Neural crest cell (in vitro differentiated cells): ENCODE data around the gene TMEM255B. TPM values are rescaled to one million over a fixed set of nuclear protein-coding genes. Genes with fewer than 3 reads are reported as not detected.
A peak's percentile ranks its signal among the peaks of the same experiment; 100 is the strongest.

Experiments used
- DNase-seq: peaks from one replicate; pipeline ENCODE4 v3.0.0; 2021; ENCODE audit warnings: low read depth, mixed read lengths, low spot score
- H3K27ac Mint-ChIP-seq: one replicate; pipeline ENCODE4 v1.8.0; 2021; ENCODE audit warnings: mild to moderate bottlenecking, mixed read lengths; ENCODE audit not compliant: unreplicated experiment
- H3K27me3 Mint-ChIP-seq: 2 replicates; pipeline ENCODE4 v1.8.0; 2021; ENCODE audit warnings: low read depth, mild to moderate bottlenecking, mixed read lengths
- H3K36me3 Mint-ChIP-seq: 2 replicates; pipeline ENCODE4 v1.8.0; 2021; ENCODE audit warnings: low read depth, mild to moderate bottlenecking, mixed read lengths
- H3K4me1 Mint-ChIP-seq: 2 replicates; pipeline ENCODE4 v1.8.0; 2021; ENCODE audit warnings: mixed read lengths
- H3K4me3 Mint-ChIP-seq: one replicate; pipeline ENCODE4 v1.8.0; 2021; ENCODE audit warnings: mild to moderate bottlenecking, mixed read lengths
- H3K9me3 Mint-ChIP-seq: 2 replicates; pipeline ENCODE4 v1.8.0; 2021; ENCODE audit warnings: mixed read lengths
- CTCF ChIP-seq: fragments of 200-600 bp; sonication (generic); conservative IDR thresholded peaks from 2 replicates; pipeline ENCODE4 v1.5.0; 2021; ENCODE audit warnings: antibody characterized with exemption, mild to moderate bottlenecking
- total RNA-seq: library from RNA; stranded (reverse); gene quantifications from 2 replicates; pipeline ENCODE4 v1.2.1, GENCODE V29; 2021

TMEM255B gene
- total RNA-seq, 1 donor from 2014 or later = 2.4 TPM

DNA sequence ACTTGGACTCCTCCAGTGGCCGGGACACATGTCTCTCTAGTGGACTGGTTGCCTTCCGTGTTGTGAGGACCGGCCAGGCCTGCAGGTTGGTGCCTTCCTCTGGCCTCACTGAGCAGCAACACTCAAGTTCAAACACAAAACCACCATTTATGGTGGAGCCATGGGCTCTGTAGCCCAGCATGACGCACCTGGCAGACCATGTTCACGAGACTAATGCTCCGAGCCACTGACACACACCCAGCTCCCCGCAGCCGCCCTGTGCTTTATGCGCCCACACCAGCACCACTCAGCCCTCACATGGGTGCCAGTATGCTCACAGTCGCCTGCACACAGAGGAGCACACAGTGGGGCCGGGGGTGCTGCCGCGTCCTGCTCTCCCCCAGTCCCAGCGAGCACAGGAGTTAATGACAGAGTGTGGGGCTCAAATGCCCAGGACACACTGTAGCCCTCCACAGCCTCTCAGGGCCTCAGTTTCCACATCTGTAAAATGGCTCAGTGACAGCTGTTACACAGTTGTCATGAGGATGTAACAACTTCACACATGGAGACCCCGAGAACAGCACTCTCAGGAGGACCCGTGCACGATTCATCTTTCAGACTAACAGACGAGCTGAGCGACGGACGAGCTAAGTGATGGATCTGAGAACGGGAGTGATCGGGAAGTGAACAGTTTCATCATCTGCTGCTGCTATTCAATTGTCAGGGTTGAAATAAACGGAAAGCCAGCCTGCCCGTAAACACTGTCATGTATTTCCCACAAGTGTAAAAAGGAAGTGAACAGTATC lies 97.1 kb downstream of the TMEM255B start:
- DNase-seq = no peak
- peaks cover 3% of the 10 kb centered on the region for H3K36me3 Mint-ChIP-seq
- H3K4me1 Mint-ChIP-seq = peaks cover 52% of the 10 kb centered on the region

GRCh38 chr13:113856716-113857065 lies 97.7 kb downstream of the TMEM255B start:
- peaks cover 3% of the 10 kb centered on the region for H3K36me3 Mint-ChIP-seq
- DNase-seq = no peak
- peak overlapping the region; percentile 5 for H3K27ac Mint-ChIP-seq
- peaks cover 56% of the 10 kb centered on the region for H3K4me1 Mint-ChIP-seq
- H3K27me3 Mint-ChIP-seq = peaks cover 18% of the 10 kb centered on the region
- H3K4me3 Mint-ChIP-seq = no peak overlapping the region
- TF ChIP-seq CTCF = no peak
- H3K9me3 Mint-ChIP-seq = peaks cover 7% of the 10 kb centered on the region

More for the DNA sequence above, 97.1 kb downstream of the TMEM255B start:
- Mint-ChIP-seq H3K27me3 (peaks cover 13% of the 10 kb centered on the region), H3K9me3 (peaks cover 7% of the 10 kb centered on the region), H3K27ac (no peak overlapping the region), H3K4me3 (no peak overlapping the region)
- TF ChIP-seq CTCF = no peak

DNA sequence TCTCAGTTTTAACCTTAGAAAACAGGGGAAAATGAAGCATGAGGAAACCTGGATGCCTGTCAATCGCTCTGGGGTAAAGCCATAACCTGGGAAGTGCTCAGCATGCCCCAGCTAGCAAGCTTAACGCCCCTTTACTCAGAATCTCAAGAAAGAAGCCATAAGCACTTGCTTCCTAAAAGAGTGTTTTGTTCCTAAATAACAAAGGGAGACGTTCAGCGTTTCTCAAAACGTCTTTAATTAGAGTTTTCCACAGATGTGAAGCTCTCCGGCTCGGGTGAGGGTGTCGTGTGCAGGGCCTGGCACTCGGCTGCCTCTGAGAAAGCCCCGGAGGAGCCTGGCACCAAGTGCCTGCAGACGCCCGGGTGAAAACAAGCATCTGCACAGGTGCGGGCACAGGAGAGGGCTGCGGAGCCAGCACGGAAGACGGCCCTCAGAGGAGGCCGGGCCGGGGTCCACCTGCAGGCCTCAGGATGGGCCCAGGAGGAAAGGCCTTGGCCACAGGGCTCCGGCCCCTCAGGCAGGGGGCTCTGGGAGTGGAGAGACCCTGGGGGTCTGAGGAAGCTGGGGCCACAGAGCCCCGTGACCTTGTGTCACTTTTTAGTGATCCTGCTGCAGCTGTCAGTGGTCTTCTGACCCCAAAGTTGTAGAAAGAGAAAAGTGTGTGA lies 98.6 kb downstream of the TMEM255B start:
- no peak for DNase-seq
- Mint-ChIP-seq H3K36me3 (peaks cover 3% of the 10 kb centered on the region), H3K9me3 (peaks cover 7% of the 10 kb centered on the region), H3K4me3 (no peak overlapping the region), H3K4me1 (peaks cover 64% of the 10 kb centered on the region), H3K27me3 (peaks cover 28% of the 10 kb centered on the region), H3K27ac (peak overlapping the region; percentile 10)
- TF ChIP-seq CTCF = no peak

DNA sequence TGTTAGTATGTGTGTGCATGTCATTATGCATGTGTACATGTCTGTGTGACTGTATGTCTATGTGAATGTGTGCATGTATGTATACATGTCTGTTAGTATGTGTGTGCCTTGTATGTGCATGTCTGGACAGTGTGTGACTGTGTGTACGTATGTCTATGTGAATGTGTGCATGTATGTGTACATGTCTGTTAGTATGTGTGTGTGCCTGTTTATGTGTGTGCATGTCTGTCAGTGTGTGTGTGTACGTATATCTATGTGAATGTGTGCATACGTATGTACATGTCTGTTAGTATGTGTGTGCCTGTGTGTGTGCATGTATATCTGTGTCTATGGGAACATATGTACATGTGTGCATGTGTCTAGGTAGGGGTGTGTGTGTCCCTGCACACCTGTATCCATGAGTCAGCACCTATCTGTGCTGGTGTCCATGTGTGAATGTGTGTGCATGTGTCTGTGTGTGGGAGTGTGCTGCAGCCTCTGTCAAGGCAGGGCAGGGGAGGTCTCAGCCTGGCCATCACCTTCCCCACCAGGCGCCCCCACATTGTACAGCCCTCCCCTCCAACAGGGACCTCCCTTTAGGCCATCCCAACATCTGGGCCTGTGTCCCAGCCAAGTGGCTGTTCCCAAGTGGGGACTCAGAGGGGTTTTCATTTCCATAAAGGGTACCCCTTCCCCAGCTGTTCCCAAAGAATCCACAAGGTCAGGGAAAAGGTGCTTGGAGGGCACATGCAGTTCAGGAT lies 100.5 kb downstream of the TMEM255B start:
- no peak overlapping the region for H3K27ac Mint-ChIP-seq
- no peak overlapping the region for H3K4me3 Mint-ChIP-seq
- H3K36me3 Mint-ChIP-seq = peaks cover 3% of the 10 kb centered on the region
- H3K9me3 Mint-ChIP-seq = peaks cover 7% of the 10 kb centered on the region
- TF ChIP-seq CTCF = no peak
- peaks cover 60% of the 10 kb centered on the region for H3K4me1 Mint-ChIP-seq
- no peak for DNase-seq
- peaks cover 37% of the 10 kb centered on the region for H3K27me3 Mint-ChIP-seq

- no peak for DNase-seq
- H3K27me3 Mint-ChIP-seq = peaks cover 44% of the 10 kb centered on the region
- no peak overlapping the region for H3K27ac Mint-ChIP-seq
- no peak for TF ChIP-seq CTCF
- peaks cover 63% of the 10 kb centered on the region for H3K4me1 Mint-ChIP-seq
- H3K9me3 Mint-ChIP-seq = peaks cover 7% of the 10 kb centered on the region
- H3K36me3 Mint-ChIP-seq = peaks cover 3% of the 10 kb centered on the region
- peak overlapping the region; percentile 69 for H3K4me3 Mint-ChIP-seq
Measured at GRCh38 chr13:113860051-113860664, 101.1 kb downstream of the TMEM255B start.
